HG03095 (cell line): ENCODE results near the gene TOGARAM2.

Source experiments
- ATAC-seq: cut with Tn5 transposase; IDR thresholded peaks from one replicate; pipeline ENCODE4 v1.9.1; 2021; ENCODE audit warnings: moderate library complexity; ENCODE audit not compliant: unreplicated experiment

The TOGARAM2 gene

DNA sequence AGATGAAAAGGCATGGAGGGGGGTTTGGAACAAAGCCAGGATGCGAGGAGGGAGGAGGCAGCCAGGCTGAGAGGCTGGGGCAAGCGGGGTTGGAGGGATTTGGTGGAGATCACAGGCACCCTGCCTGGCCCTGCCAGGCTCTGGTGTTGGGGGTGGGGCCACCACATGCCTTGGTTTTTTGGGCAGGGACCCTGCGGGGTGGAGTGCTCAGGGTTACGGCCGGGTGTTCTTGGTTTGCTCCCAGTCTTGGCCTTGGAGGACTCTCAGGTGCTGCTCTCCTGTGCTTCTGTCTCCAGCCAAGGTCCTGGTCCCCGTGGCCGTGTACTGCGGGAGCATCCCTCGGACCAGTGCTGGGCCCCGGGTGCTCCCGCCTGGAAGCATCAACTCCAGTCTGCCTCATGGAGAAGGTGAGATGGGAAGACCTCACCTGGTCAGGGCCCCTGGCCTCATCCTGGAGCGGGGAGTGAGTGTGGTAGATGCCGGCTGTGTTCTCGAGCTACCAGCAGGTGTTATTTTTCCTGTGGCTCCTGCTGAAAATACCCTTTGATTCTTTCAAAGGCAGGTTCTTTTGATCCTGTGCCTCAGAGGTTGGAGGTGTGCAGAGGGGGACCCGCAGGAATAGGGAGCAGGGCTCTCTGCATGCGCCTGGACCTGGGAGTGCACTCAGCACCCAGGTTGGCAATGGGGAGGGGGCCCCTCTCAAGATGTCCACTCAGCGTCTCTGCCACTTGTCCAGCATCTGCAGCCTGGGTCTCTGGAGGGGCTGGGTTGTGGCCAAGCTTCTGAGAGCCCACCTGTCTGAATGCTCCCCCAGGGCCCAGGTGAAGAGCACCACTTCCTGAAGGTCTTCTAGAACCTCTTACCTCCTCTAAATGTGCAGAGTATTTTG, 17.0 kb downstream of the TOGARAM2 start:
- ATAC-seq, result no peak

DNA sequence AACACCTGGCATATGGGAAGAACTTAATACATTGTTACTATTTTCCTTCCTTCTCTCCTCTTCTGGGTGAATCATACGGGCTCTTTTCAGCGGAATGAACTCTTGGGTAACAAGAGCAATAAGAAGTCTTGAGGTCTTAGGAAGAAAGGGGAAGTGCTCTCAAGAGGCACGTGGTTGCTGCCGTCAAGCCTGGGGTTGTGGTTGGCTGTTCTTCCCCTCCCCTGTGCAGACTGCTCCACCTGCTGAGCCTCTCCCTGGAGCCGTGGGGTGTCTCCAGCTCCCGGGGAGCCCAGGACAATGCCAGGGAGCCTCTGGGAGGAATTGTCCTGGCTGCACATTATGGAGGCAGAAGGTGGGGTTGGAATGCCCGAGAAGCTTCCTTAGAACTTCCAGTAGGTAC, 19.4 kb downstream of the TOGARAM2 start:
- peak; percentile 95 for ATAC-seq

DNA sequence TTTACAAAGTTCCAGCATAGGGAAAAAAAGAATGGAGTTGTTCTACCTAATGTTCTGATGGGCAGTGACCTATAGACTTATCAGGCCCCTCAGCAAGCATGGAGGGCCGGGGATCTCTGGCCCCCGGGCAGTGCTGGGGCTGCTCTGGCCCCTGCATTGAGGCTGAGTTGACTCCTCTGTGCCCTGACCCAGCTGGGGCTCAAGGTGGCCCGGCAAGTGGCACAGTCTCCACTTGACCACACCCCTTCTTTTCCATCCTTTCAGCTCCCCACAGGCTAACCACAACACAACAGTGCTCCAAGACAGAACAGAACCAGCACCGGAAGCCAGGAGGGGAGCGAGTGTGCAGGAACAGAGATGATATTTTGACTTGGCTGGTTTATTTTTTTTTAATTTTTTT, 19.9 kb downstream of the TOGARAM2 start:
- ATAC-seq, result no peak

DNA sequence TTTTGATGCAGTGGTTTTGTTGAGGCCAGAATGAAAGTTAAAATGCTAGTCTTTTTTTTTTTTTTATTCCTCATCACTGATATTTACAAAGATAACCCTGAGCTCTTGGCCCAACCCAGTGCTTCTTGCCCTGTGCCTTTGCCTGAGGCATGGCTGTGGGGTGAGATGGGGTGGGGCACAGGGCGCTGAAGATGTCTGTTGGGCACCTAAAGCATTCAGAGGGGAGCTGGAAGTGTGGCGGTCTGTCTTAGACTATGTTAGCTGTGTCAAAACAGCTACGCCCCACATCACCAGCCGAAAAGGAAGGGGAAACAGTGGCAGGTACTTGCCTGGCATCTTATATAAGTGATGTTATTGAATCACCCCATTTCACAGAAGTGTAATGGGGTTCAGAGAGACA, 20.7 kb downstream of the TOGARAM2 start:
- no peak for ATAC-seq

DNA sequence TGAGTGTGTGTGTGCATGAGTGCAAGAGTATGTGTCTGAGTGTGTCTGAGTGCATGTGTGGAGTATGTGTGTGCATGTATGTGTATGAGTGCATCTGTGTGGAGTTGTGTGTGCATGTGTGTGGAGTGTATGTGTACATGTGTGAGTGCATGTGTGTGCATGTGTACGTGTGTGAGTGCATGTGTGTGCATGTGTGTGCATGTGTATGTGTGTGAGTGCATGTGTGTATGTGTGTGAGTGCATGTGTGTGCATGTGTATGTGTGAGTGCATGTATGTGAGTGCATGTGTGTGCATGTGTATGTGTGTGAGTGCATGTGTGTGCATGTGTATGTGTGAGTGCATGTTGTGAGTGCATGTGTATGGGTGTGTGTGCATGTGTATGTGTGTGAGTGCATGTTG, 23.7 kb downstream of the TOGARAM2 start:
- ATAC-seq, result no peak

DNA sequence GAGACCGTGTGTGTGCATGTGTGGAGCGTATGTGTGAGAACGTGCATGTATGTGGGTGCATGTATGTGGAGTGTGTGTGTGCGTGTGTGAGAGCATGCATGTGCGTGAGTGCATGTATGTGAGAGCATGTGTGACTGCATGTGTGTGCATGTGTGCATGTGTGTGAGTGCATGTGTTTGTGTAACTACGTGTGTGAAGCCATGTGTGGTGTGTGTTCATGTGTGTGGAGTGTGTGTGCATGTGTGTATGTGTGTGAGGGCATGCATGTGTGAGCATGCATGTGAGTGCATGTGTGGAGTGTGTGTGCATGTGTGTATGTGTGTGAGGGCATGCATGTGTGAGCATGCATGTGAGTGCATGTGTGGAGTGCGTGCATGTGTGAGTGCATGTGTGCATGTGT, 24.2 kb downstream of the TOGARAM2 start:
- ATAC-seq, result no peak

DNA sequence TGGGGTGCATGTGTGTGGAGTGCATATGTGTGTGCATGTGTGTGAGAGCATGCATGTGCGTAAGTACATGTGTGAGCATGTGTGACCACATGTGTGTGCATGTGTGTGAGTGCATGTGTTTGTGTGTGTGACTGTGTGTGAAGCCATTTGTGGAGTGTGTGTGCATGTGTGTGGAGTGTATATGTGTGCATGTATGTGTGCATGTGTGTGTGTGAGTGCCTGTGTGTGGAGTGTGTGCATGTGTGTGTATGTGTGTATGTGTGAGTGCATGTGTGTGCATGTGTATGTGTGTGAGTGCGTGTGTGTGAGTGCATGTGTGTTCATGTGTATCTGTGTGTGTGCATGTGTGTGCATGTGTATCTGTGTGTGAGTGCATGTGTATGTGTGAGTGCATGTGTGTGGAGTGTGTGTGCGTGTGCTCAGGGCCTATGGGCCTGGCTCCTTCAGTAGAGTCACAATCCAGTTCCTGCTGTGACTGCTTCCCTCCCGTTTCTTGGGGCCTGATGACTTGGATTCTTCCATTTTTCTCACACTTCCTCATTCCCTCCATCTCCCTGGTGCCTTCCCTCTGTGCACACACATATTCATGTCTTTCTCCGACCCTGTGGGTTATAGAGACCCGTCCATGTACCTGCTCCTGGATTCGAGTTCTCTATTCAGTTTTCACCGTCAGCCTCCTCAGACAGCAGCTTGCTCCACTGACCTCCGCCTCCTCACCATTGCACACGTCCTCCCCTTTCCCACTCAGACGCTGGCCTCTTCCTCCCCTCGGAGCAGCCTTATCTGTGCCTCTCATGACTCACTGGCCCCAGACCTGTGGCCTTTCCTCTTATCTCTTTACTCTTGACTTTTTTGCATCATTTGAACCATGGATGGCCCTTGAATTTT, 25.2 kb downstream of the TOGARAM2 start:
- no peak for ATAC-seq

DNA sequence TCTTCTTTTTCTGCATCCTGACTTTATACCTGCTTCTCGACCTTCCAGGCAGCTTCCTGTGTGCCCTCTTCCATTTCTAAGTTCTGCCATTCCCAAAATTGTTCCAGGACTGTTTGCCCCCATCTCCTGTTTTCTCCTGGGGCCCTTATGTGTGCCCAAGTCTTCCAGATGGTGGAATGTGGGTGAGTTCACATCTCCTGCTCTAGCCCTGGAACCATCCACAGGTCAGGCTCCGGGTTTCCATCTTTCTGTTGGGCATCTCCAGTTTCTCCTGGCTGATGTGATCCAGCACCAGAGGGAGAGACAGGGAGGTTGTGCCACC, 25.8 kb downstream of the TOGARAM2 start:
- no peak for ATAC-seq

DNA sequence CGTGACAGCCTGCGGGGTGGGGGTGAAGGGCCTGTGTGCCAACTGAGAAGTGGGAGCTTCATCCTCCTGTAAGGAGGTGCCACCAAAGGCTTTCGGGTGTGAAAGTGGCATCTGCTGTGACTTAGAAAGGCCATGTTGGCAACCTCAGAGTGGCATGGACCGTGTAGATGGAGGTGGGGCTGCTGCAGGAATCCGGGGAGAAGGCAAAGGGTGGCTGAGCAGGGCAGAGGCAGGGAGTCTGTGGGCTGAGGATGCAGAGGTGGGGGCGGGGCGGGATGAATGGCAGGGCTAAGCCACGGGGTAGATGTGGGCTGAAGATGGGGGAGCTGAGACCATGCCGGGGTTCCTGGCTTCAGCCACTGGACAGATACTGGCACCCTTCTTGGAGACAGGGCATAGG, 28.2 kb downstream of the TOGARAM2 start:
- ATAC-seq, result no peak

DNA sequence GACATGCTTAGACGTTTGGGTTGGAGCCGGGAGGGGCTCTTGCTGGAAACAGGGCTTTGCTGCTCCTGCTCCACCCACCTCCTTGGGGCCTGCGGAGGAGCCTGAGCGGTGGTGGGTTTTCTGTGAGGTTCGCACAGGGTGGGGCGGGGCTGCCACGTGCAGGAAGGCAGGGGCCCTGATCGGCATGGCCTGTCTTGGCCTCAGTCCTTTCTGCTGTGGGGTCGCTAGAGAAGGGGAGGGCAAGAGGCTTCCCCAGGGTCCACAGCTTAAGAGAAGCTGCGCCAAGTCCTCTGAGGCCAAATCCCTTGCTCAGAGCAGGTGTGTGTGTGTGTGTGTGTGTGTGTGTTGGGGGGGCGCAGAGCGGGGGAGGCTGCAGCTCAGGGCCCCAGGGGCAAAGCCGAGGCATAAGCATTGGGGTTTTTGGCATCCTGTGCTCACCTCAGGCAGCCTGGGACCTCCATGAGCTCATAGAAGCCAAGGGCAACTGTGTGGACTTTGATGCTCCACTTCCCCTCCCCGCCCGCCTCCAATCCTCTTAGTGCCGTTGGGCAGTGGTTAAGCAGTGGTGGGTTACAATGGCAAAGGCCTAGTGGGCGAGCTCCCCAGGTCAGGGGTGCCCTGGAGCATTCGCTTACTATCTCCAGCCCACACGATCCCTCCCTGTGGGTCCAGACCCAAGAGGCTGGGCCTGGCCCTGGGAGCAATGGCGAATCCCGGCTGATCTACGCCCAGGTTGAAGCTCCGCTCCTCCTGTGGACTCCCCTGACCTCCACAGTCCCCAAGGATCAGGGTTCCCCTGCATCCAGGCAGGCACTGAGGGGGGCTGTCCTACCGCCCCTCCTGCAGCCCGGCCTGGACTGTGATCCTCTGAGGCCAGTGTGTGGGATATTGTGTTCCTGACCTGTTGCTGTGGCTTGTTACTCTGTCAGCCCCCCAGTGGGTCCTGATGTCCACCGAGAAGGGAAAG, 28.9 kb downstream of the TOGARAM2 start:
- no peak for ATAC-seq

DNA sequence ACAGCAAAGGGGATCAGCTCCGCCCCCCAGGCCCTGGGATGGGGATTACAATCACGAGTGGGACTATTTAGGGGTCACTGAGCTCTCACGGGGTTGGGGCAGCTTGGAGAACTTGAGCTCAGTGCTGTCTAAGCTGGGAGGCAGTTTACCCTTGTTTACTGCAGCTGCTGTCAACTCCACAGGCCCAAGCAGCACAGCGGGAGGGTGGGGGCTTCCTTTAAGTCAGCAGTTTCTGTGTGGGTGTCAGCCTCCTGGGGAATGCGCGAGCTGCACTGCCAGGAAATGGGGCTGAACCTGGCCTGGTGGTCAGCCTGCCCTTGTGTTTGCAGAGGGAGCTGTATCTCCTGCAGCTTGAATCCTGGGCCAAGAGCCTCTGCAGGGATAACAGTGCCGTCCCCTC, 29.8 kb downstream of the TOGARAM2 start:
- ATAC-seq, result peak; percentile 46

DNA sequence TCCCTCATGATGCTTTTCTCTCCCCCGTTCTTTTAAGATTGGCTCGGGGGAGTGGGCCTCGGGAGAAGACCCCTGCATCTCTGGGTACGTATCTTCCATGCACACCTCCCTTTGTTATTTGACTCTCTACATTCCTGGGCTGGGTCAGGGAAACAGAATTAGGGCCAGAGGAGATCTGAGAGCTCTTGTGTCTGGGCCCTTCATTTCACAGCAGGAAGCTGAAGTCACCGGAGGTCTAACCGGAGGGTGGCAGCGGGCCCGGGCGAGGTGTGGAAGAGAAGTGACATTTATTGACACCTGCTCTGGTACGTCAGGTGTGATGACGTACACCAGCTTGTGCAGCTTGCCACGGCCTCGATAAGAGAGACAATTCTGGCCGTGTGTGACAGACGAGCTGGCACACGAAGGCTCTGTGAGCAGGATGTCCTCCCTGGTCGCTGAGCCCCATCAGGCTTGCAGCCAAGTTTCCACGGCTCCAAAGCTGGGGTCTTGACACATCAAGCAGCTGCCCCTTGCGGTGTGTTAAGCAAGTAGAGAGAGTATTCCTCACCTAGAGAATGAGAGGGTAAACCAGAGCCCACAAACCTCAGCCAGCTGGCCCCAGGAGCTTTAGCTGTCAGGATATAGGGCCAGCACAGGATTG, 30.4 kb downstream of the TOGARAM2 start:
- ATAC-seq, result no peak

DNA sequence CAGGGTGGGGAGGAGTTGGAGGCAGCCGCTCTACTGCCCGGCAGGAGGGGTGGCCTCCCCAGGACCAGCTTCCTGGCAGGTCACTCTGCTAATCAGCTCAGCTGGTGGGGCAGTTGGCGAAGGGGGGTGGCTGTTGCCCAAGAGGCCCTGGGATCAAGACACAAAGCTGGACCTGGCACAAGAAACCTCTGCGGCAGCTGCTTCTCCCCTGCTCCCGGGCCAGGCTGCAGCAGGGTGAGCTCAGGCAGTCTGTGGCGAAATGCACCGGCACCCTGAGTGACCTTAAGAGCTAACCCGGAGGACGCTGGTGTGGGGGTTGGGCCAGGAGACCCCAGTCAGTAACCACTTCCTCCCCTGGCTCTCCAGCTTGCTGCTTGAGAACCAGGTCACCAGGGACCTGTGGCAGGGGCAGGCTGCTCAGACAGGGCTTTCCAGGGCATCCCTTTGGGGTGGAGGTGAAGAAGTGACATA, 31.1 kb downstream of the TOGARAM2 start:
- ATAC-seq, result no peak

DNA sequence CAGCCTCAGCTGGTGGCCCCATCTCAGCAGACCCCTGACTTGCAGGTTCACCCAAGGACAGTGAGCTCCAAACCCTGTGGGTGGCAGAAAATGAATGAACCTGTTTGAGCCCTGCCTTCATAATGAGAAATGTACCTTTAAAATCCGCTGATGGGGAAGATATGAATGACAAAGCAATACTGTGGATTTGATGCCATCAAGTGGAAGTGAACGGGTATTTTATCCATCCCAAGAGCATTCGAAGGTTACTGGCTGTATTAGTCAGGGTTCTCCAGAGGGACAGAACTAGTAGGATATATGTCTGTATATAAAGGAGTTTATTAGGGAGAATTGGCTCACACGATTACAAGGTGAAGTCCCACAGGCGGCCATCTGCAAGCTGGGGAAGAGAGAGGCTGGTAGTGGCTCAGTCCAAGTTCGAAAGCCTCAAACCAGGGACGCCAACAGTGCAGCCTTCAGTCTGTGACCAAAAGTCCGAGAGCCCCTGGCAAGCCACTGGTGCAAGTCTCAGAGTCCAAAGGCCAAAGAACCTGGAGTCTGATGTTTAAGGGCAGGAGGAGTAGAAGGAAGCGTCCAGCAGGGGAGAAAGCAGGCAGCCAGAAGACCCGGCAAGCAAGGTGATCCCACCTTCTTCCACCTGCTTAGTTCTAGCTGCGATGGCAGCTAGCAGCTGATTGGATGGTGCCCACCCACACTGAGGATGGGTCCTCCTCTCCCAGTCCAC, 32.1 kb downstream of the TOGARAM2 start:
- ATAC-seq, result no peak

DNA sequence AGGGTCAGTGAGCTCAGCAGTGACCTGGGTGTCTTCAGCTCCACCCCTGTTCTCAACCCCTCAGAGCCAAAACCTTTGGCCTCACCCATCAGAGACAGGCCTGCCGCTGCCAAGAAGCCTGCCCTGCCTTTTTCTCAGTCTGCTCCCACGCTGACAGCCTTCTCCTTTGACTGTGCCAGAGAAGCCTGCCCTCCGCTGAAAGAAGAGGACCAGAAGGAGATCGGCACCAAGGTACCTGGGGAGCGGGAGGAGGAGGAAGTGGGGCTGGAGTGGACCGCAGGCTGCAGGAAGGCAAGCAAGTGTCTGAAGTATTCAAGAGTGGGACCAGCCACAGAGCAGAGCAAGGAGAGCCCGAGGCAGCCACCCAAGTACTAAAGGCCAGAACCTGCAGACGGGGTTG, 33.2 kb downstream of the TOGARAM2 start:
- ATAC-seq, result no peak

DNA sequence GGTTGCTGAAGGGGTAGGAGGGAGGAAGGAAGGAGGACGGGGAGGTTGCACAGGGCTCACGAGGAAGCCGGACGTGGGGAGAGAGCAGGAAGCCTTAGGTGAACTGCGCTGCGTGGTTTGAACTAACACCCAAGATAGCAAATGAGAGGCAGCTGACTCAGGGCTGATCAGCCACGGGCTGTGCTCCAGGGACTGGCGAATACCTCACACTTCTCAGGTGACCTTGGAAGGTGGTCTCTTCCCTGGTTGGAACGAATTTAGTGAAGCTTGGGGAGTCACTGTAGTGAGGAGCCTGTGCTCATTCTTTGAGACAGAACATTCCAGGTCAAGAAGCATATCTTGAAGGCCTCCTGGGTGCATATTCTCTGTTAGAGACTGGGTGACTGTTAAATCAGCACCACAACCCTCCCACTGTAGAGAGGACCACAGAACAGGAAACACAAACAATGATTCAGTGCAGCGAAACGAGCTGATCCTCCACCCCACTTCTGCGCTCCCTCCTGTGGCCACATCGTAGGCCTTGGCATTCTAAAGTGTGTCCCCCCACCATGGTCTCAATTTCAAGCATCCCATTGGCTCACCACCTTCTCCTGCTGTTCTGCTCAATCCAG, 33.8 kb downstream of the TOGARAM2 start:
- no peak for ATAC-seq

DNA sequence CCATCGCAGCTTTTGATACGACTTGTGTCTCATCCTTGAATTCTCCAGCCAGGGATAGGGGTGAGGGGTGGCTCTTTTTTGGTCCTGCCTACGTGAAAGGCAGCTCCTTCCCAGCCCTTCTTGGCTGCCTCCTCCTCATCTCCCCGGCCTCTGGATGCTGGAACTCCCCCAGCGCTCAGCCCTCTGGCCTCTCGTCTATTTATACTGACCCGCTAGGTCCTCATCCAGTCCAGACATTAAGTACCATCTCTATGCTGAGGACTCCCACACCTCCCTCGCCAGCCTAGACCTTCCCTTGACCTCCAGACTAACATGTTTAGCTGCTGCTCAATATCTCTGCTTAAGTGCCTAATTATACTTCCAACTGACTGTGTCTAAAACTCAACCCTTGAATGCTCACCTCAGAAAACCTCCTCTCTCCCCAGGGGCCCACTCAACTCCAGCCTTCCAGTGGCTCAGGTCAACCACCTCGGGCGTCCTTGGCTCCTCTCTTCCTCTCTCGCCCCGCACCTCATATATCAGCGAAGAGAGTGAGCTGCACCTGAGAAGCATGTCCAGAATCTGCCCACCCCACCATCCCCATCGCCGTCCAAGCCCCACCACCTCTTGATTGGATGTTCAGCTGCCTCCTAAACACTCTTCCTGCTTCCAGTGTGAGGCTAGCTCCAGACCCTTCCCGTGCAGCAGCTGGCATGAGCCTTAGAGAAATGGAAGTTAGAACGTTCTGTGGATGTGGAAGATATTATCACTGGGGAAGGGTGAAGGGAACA, 34.8 kb downstream of the TOGARAM2 start:
- ATAC-seq, result no peak

DNA sequence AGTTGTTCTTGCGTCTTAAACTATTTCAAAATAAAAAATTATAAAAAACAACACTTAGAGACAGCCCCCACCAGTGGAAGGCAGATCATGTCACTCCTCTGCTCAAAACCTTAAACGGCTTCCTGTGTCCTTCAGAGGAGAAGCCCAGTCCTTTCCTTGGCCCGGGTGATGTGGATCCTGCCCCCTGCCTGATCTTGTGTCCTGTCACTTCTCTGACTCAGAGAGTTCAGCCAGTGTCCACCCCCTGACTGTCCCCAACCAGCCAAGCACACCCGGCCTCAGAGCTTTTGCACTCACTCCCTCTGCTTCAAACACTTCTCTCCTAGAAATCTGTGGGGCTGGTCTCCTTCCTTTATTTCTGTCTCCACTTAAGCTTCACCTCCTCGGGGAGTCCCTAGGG, 35.4 kb downstream of the TOGARAM2 start:
- ATAC-seq, result no peak
